Parathyroid adenoma (tissue), 2 donors: Measurements from ENCODE around the gene PPP1R15B.

Experiments
- H2AFZ ChIP-seq: fragments of 300-600 bp; sonication (generic); one replicate; pipeline ENCODE4 v1.7.0; 2017; ENCODE audit warnings: antibody characterized with exemption, mild to moderate bottlenecking
- H3K27ac ChIP-seq: fragments of 300-600 bp; sonication (generic); one replicate; pipeline ENCODE4 v1.7.0; 2017
- H3K27me3 ChIP-seq: fragments of 300-600 bp; sonication (generic); one replicate; pipeline ENCODE4 v1.7.0; 2017; ENCODE audit warnings: low read length; ENCODE audit not compliant: control insufficient read depth, insufficient read depth
- H3K36me3 ChIP-seq: fragments of 300-600 bp; sonication (generic); one replicate; pipeline ENCODE4 v1.7.0; 2017; ENCODE audit warnings: low read length; ENCODE audit not compliant: control insufficient read depth, insufficient read depth
- H3K4me1 ChIP-seq: fragments of 300-600 bp; sonication (generic); one replicate; pipeline ENCODE4 v1.7.0; 2017; ENCODE audit warnings: control low read depth
- H3K4me2 ChIP-seq: fragments of 300-600 bp; sonication (generic); one replicate; pipeline ENCODE4 v1.7.0; 2017; ENCODE audit warnings: low read length
- H3K4me3 ChIP-seq: fragments of 300-600 bp; sonication (generic); one replicate; pipeline ENCODE4 v1.7.0; 2017; ENCODE audit warnings: low read depth, low read length
- H3K79me2 ChIP-seq: fragments of 300-600 bp; sonication (generic); one replicate; pipeline ENCODE4 v1.7.0; 2017; ENCODE audit warnings: control low read depth
- H3K9ac ChIP-seq: fragments of 300-600 bp; sonication (generic); one replicate; pipeline ENCODE4 v1.7.0; 2017; ENCODE audit warnings: mild to moderate bottlenecking
- H3K9me3 ChIP-seq: fragments of 300-600 bp; sonication (generic); one replicate; pipeline ENCODE4 v1.7.0; 2017; ENCODE audit warnings: low read length; ENCODE audit not compliant: control insufficient read depth
- TF ChIP-seq, protein P1 (sequence below): fragments of 300-600 bp; sonication (generic); IDR thresholded peaks from one replicate; pipeline ENCODE4 v1.7.0; 2017; ENCODE audit warnings: antibody characterized with exemption, mild to moderate bottlenecking
- donor health status: primary hyperparathyroidism.

PPP1R15B gene

DNA sequence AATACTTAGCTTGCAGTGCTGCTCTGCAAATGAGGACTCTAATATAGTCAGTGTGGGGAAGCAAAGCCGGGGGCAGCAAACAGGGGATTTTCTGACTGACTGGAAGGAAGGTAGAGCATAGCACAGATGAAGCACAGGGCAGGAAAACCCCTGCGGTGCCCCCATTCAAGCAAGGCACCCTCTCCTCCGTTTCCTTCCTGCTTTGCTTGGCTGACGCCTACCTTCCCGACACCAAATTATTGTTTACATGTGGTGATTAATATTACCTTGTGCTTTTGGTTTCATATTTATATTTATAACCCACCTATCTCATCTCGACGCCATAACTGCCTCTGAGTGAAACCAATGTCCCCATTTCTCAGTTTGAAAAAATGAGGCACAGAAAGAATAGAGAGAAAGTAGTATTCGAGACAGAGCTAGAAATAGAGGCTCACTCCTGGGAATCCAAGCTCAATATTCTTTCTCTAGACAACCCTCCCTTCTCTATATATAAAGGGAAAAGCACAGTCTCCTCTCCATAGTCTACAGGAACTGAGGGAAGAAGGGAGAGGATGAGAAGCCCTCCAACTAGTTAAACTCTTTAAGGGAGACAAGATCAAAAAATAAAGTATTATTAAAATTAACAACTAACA is 41.6 kb upstream of the PPP1R15B start:
- Histone ChIP-seq H3K9ac (no peak overlapping the region), H3K27me3 (no peaks in the 10 kb centered on the region), H2AFZ (no peak overlapping the region), H3K4me2 (no peak overlapping the region), H3K4me1 (no peaks in the 10 kb centered on the region), H3K36me3 (no peaks in the 10 kb centered on the region), H3K4me3 (no peak overlapping the region), H3K79me2 (no peaks in the 10 kb centered on the region), H3K27ac (no peak overlapping the region), H3K9me3 (no peaks in the 10 kb centered on the region)
- TF ChIP-seq, protein P1, sequence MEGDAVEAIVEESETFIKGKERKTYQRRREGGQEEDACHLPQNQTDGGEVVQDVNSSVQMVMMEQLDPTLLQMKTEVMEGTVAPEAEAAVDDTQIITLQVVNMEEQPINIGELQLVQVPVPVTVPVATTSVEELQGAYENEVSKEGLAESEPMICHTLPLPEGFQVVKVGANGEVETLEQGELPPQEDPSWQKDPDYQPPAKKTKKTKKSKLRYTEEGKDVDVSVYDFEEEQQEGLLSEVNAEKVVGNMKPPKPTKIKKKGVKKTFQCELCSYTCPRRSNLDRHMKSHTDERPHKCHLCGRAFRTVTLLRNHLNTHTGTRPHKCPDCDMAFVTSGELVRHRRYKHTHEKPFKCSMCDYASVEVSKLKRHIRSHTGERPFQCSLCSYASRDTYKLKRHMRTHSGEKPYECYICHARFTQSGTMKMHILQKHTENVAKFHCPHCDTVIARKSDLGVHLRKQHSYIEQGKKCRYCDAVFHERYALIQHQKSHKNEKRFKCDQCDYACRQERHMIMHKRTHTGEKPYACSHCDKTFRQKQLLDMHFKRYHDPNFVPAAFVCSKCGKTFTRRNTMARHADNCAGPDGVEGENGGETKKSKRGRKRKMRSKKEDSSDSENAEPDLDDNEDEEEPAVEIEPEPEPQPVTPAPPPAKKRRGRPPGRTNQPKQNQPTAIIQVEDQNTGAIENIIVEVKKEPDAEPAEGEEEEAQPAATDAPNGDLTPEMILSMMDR, result no peak

DNA sequence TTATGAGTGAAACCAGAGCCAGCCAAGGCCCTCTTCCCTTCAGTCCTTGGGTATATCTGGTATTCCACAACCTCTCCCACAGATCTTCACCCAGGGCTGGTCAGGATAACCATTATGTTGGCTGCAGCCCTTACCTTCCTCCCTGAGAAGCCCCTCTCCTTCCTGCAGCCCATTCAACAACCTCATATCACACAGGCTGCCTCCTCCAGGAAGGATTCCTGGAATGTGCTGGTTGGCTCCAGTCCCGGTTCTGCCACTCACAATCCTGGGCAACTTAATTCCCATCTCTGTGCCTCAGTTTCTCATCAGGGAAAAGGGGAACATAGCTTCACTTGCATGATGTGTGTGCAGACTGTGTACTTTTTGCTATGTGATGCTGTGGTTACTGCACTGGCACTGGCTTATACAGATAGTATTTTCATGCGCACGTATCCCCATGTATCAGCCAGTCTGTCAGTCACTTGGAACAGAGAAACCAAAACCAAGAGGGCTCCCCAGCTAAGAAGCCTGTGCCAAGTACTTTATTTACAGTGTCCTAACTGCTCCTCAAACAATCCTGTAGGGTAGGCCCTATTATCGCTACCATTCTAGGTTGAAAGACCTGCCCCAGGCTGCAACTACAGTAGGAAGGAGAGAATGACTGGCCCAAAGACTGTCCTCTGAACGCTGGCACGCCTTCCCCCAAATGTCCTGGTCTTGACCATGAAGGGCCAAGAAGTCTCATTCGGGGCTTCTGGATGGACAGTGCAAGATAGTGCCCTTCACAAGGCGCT is 39.9 kb upstream of the PPP1R15B start:
- no peak overlapping the region for H2AFZ ChIP-seq
- H3K4me1 ChIP-seq, result no peaks in the 10 kb centered on the region
- no peak overlapping the region for H3K4me3 ChIP-seq
- no peak overlapping the region for H3K27ac ChIP-seq
- TF ChIP-seq, protein P1, result no peak
- no peaks in the 10 kb centered on the region for H3K36me3 ChIP-seq
- no peak overlapping the region for H3K9ac ChIP-seq
- no peak overlapping the region for H3K4me2 ChIP-seq
- no peaks in the 10 kb centered on the region for H3K79me2 ChIP-seq
- no peaks in the 10 kb centered on the region for H3K27me3 ChIP-seq
- no peaks in the 10 kb centered on the region for H3K9me3 ChIP-seq

DNA sequence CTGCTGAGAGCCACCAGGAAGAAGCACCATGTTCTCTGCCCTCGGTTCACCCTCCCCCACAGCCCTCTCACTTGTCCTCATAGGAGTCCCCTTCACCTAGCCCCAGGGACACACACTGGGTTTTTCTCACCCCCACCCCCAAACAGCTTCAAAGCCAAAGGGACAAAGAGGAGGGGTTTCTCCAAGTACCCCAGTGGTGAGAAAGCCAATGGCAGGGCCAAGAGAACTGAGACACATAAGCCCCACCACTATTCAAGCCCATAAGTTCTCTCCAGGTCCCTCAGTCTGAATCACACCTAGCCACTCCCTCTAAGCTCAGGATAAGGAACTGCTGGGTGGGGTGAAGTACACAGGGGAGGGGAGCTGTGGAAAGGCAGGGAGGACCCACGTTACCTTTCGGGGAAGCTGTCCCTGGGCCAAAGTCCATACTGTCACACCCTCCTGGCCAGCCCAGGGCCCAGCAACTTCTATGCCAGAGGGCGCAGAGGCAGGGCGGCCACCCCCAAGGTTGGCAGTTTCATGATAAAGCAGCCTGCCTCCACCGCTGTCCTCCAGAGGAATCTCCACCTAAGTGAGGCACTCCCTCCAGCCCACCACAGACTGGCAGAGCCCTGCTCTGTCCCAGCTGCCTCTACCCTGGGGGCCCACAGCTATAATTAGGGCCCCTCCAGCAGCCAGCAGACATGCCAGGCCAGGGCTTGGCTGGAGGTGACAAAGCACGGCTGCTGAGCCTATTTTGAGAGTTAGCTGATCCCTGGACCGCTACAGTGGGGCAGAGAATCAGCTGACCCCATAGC is 39.0 kb upstream of the PPP1R15B start:
- H3K27me3 ChIP-seq, result no peaks in the 10 kb centered on the region
- no peak overlapping the region for H2AFZ ChIP-seq
- TF ChIP-seq, protein P1, result no peak
- no peaks in the 10 kb centered on the region for H3K36me3 ChIP-seq
- no peak overlapping the region for H3K4me3 ChIP-seq
- no peak overlapping the region for H3K9ac ChIP-seq
- H3K4me1 ChIP-seq, result no peaks in the 10 kb centered on the region
- no peaks in the 10 kb centered on the region for H3K9me3 ChIP-seq
- no peak overlapping the region for H3K27ac ChIP-seq
- H3K4me2 ChIP-seq, result no peak overlapping the region
- H3K79me2 ChIP-seq, result no peaks in the 10 kb centered on the region

DNA sequence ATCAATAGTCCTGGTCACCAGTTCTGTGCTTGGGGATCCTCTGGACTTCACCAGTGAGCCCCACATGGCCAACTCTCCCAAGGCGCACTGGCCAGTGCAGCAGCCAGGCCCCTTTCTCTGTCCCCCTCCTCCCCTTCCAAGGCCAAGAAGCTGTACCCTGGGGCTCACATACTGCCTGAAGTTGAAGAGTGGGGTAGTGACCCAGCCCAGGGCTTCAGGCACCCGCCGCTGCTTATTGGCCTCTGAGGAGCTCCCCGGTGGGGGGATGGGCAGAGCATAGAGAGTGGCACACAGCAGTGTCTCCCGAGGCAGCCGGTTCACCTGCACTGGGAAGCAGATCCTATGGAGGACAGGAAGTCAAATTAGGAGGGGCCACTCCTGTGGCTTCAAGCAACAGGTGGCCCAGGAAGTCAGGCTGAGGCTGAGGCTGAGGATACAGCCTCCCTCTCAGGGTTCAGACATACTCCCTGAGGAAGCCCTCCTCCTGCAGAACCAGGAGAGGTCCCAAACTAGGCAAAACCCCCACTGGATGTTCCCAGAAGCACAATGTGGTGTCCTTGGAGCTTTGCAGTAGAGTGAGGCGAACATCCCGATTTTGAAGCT is 38.2 kb upstream of the PPP1R15B start:
- no peak overlapping the region for H3K4me3 ChIP-seq
- TF ChIP-seq, protein P1, result no peak
- no peaks in the 10 kb centered on the region for H3K36me3 ChIP-seq
- no peaks in the 10 kb centered on the region for H3K79me2 ChIP-seq
- H3K9me3 ChIP-seq, result no peaks in the 10 kb centered on the region
- no peak overlapping the region for H3K4me2 ChIP-seq
- H3K4me1 ChIP-seq, result no peaks in the 10 kb centered on the region
- H3K27ac ChIP-seq, result no peak overlapping the region
- H3K27me3 ChIP-seq, result no peaks in the 10 kb centered on the region
- no peak overlapping the region for H3K9ac ChIP-seq
- H2AFZ ChIP-seq, result no peak overlapping the region
